MG63 (cell line): ENCODE measurements around the gene EEPD1. TPM values are rescaled to one million over a fixed set of nuclear protein-coding genes. Genes with fewer than 3 reads are reported as not detected.
"Not testable (repeated sequence)": the region's sequence is repeated elsewhere in the genome, so short reads cannot be mapped to it uniquely, and the experiment has no call there.

ENCODE experiments used
- DNase-seq: peaks from one replicate; pipeline ENCODE4 v3.0.0-alpha.2; 2020
- H3K27me3 ChIP-seq: fragments of 250-450 bp; sonication (Bioruptor Pico); 2 replicates; pipeline ENCODE4 v1.5.1; 2020; ENCODE audit warnings: mild to moderate bottlenecking, moderate library complexity
- H3K36me3 ChIP-seq: fragments of 250-450 bp; sonication (Bioruptor Pico); 2 replicates; pipeline ENCODE4 v1.5.1; 2020; ENCODE audit warnings: mild to moderate bottlenecking, moderate library complexity
- H3K4me3 ChIP-seq: fragments of 250-450 bp; sonication (Bioruptor Pico); 2 replicates; pipeline ENCODE4 v1.5.1; 2020; ENCODE audit warnings: mild to moderate bottlenecking, moderate library complexity
- H3K9me3 ChIP-seq: fragments of 250-450 bp; sonication (Bioruptor Pico); 2 replicates; pipeline ENCODE4 v1.5.1; 2020; ENCODE audit warnings: mild to moderate bottlenecking, moderate library complexity
- total RNA-seq: library from RNA; depleted of rRNA; stranded (reverse); fragments of >200 nt; shearing (Covaris generic); gene quantifications from 2 replicates; pipeline ENCODE4 v1.2.3, GENCODE V29; 2014; ENCODE audit warnings: low replicate concordance; rRNA removed

The EEPD1 gene
- total RNA-seq, 1 experiment from 2014 or later = 8.6 TPM

DNA sequence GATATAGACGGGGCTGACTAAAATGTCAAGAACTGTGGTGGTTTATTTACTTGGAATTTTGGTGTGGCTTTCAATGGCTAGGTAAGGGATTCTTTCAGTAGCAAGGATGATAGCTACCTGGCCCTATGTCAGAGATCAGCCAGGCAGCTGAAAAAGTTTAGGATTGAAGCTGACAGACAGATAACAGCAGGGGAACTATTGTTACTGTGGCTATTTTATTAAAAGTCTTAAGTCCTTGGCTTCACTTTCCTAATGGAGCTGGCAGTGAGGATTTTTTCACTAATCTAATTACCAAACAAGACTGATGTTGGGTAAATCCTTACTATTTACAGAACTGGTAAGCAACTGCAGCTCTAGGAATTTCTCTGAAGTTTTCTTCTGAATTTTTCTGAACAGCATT lies 164.2 kb downstream of the EEPD1 start:
- H3K27me3 ChIP-seq = no peaks in the 10 kb centered on the region
- DNase-seq = no peak

GRCh38 chr7:36318116-36318515 lies 165.1 kb downstream of the EEPD1 start:
- H3K9me3 ChIP-seq = no peaks in the 10 kb centered on the region
- H3K27me3 ChIP-seq = no peaks in the 10 kb centered on the region
- no peaks in the 10 kb centered on the region for H3K36me3 ChIP-seq
- no peak for DNase-seq
- H3K4me3 ChIP-seq = no peak overlapping the region

More for the DNA sequence above, 164.2 kb downstream of the EEPD1 start:
- Histone ChIP-seq H3K4me3 (no peak overlapping the region), H3K36me3 (no peaks in the 10 kb centered on the region), H3K9me3 (no peaks in the 10 kb centered on the region)

GRCh38 chr7:36321284-36321683 lies 168.2 kb downstream of the EEPD1 start:
- H3K9me3 ChIP-seq, H3K27me3 ChIP-seq, H3K4me3 ChIP-seq, DNase-seq, H3K36me3 ChIP-seq: not testable (repeated sequence)

DNA sequence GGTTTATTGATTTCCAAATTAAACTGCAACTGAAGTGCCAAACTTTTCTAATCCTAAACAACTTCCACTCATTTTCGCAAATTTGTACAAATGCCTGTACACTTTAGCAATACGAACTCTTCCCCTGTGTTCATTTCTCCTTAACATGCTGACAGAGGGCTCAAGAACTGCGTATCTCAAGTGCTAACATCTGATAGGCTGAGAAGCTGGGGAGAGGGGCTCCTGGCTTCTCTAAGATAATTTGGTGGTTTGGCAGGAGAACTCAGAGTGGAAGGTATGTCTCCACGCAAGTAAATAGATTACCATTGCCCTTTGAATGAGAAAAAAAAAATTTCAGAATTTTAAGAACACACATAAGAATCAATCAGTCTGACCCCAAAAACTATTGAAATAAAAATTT lies 183.3 kb downstream of the EEPD1 start:
- Histone ChIP-seq H3K27me3 (no peaks in the 10 kb centered on the region), H3K4me3 (no peak overlapping the region), H3K9me3 (no peaks in the 10 kb centered on the region; the same call in 1 of the 2 replicates), H3K36me3 (no peaks in the 10 kb centered on the region)
- DNase-seq = no peak

GRCh38 chr7:36338256-36338655 lies 185.2 kb downstream of the EEPD1 start:
- DNase-seq = no peak
- no peak overlapping the region for H3K4me3 ChIP-seq

DNA sequence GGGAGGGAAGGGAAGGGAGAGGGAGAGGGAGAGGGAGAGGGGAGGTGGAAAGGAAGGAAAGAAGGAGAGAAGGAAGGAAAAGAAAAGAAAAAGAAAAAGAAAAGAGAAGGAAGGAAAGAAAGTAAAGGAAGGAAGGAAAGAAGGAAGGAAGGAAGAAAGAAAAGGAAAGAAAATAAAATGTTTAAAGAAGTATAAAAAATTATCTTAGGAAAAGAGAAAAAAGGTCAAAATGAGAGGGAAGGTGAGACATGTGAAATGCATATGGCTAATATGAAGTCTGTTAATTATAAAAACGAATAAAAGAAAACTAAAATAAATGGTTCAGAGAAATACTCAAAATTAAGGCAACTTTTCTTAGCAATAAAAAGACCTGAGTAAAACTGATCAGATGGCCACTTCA lies 190.5 kb downstream of the EEPD1 start:
- Histone ChIP-seq H3K4me3 (no peak overlapping the region), H3K36me3 (no peaks in the 10 kb centered on the region), H3K27me3 (no peaks in the 10 kb centered on the region), H3K9me3 (no peaks in the 10 kb centered on the region; the same call in 1 of the 2 replicates)
- no peak for DNase-seq

More at GRCh38 chr7:36338256-36338655, 185.2 kb downstream of the EEPD1 start:
- Histone ChIP-seq H3K36me3 (no peaks in the 10 kb centered on the region), H3K9me3 (no peaks in the 10 kb centered on the region; the same call in 1 of the 2 replicates), H3K27me3 (no peaks in the 10 kb centered on the region)

DNA sequence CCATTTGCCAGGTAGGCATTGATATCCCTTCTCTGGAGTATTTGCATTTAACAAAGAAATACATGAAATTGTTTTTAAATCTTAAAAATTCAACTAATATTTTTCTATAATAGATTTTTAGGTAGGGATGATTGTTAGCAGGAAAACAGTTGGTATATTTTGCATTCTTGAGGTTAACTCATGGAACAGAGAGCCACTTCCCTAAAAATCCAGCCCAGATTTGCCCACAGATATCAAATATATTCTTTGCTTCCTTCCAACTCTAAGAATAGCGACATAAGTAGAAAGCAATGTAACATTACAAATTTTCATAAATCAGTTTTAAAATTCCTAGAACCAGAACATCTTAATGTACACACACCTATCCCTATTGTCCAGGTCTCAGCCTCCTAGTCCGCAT lies 191.6 kb downstream of the EEPD1 start:
- Histone ChIP-seq H3K27me3 (no peaks in the 10 kb centered on the region), H3K9me3 (no peaks in the 10 kb centered on the region; the same call in 1 of the 2 replicates), H3K4me3 (no peak overlapping the region), H3K36me3 (no peaks in the 10 kb centered on the region)
- DNase-seq = no peak

DNA sequence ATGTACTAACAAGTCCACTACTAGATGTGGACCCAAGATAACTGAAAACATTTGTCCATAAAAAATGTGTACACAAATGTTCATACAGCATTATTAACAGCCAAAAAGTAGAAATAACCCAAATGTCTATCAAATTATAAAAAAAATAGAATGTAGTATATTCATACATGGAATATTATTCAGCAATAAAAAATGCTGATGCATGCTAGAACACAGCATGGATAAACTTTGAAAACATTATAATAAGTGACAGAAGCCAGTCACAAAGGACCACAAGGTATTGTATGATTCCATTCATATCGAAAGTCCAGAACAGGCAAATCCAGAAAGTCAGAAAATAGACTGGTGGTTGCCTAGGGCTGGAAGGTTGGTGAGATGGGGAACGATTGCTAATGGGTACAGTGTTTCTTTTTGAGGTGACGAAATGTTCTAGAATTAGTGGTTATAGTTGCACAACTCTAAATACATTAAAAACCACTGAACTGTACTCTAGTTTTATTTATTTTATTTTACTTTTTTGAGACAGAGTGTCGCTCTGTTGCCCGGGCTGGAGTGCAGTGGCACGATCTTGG lies 193.3 kb downstream of the EEPD1 start:
- no peaks in the 10 kb centered on the region; the same call in 1 of the 2 replicates for H3K9me3 ChIP-seq
- DNase-seq = no peak
- H3K36me3 ChIP-seq = no peaks in the 10 kb centered on the region
- H3K4me3 ChIP-seq = no peak overlapping the region
- no peaks in the 10 kb centered on the region for H3K27me3 ChIP-seq

DNA sequence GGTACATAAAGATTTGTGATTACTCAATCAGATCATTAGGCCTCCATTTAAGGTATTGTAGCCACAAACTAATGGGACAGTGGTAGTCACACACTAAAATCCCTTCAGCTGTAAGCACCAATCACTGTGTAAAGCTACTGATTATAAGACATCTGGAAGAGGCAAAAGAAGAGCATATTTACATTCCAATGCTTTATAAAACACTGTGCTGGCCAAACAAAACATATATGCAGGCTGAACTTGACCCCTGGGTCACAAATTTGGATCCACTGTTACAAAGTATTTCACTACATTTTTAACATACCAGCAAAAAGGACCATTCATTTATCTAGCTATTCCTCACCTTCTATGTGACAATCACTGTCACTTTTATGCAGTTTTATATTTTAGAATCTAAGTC lies 195.2 kb downstream of the EEPD1 start:
- H3K36me3 ChIP-seq = no peaks in the 10 kb centered on the region
- H3K9me3 ChIP-seq = no peaks in the 10 kb centered on the region; the same call in 1 of the 2 replicates
- DNase-seq = peak; percentile 40
- no peak overlapping the region for H3K4me3 ChIP-seq
- no peaks in the 10 kb centered on the region for H3K27me3 ChIP-seq

DNA sequence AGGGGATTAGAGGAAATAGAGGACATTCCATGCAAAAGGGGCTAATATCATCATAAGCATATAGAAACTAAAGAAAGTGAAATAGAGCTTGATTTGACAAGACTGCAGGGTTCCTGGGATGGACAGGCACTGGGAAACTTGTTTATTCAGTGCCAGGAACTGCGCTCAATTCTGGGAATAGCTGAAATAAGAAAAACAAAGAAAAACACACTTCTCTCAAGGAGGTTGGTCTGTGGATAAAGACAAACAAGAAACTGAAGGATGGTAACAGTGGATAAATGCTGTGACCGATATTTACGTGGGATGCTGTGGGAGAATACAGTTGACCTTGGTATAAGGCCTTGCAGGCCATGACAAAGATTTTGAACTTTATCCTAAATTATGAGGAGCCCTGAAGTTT lies 195.7 kb downstream of the EEPD1 start:
- H3K27me3 ChIP-seq = no peaks in the 10 kb centered on the region

GRCh38 chr7:36349626-36350025 lies 196.6 kb downstream of the EEPD1 start:
- H3K9me3 ChIP-seq = no peaks in the 10 kb centered on the region; the same call in 1 of the 2 replicates
- no peak overlapping the region for H3K4me3 ChIP-seq
- no peak for DNase-seq
- no peaks in the 10 kb centered on the region for H3K27me3 ChIP-seq
- no peaks in the 10 kb centered on the region for H3K36me3 ChIP-seq

More for the DNA sequence above, 195.7 kb downstream of the EEPD1 start:
- H3K9me3 ChIP-seq = no peaks in the 10 kb centered on the region; the same call in 1 of the 2 replicates
- no peaks in the 10 kb centered on the region for H3K36me3 ChIP-seq
- no peak overlapping the region for H3K4me3 ChIP-seq
- no peak for DNase-seq

Other genes with a start within 250 kb of the EEPD1 start
- gene ANLN, start 236.6 kb downstream of the EEPD1 start, total RNA-seq = 108 and 160 TPM in 2 replicates